ENCODE measurements around the gene KCNJ18.
"Not testable (repeated sequence)": the region's sequence is repeated elsewhere in the genome, so short reads cannot be mapped to it uniquely, and the experiment has no call there.

GRCh38 chr17:21675739-21676130 is 16.6 kb upstream of the KCNJ18 start:
- not testable (repeated sequence) for TF ChIP-seq CTCF (IDR thresholded peaks at IDR 0.05; ENCODE audit: poor library complexity); EZH2 (IDR thresholded peaks at IDR 0.05; ENCODE audit: borderline replicate concordance); EZH2phosphoT487 (IDR thresholded peaks at IDR 0.05; ENCODE audit: low read depth, severe bottlenecking, unreplicated experiment)
